22Rv1 (cell line): Measurements from ENCODE around the gene WNT1.

Source experiments
- H3K27ac ChIP-seq: fragments of 450-650 bp; 2 replicates; pipeline ENCODE4 v1.5.1; 2017
- CTCF ChIP-seq: fragments of 450-650 bp; IDR thresholded peaks from 2 replicates; pipeline ENCODE4 v1.5.1; 2017; ENCODE audit warnings: mild to moderate bottlenecking
- ZFX ChIP-seq: fragments of 450-650 bp; IDR thresholded peaks from 2 replicates; pipeline ENCODE4 v1.6.1; 2017; ENCODE audit warnings: antibody characterized with exemption, borderline replicate concordance

The WNT1 gene

GRCh38 chr12:48988030-48988649 lies 10.0 kb downstream of the WNT1 start:
- TF ChIP-seq CTCF (peak; percentile 99), ZFX (no peak)
- H3K27ac ChIP-seq, result no peak overlapping the region

GRCh38 chr12:48990552-48990951 lies 12.4 kb downstream of the WNT1 start:
- TF ChIP-seq CTCF, result no peak
- no peak overlapping the region for H3K27ac ChIP-seq

- no peak for TF ChIP-seq CTCF
- no peak for TF ChIP-seq ZFX
- H3K27ac ChIP-seq, result no peak overlapping the region
Observed at GRCh38 chr12:48991247-48992050, 13.3 kb downstream of the WNT1 start.

- no peak overlapping the region for H3K27ac ChIP-seq
- TF ChIP-seq CTCF (no peak), ZFX (no peak)
Observed at GRCh38 chr12:48993787-48994186, 15.7 kb downstream of the WNT1 start.

GRCh38 chr12:48994224-48995085 lies 16.3 kb downstream of the WNT1 start:
- TF ChIP-seq CTCF, result no peak
- TF ChIP-seq ZFX, result no peak
- H3K27ac ChIP-seq, result no peak overlapping the region

GRCh38 chr12:48995086-48995879 lies 17.2 kb downstream of the WNT1 start:
- peak; percentile 97 for TF ChIP-seq CTCF
- TF ChIP-seq ZFX, result no peak
- H3K27ac ChIP-seq, result no peak overlapping the region
